HG03108 (cell line): ENCODE data around the gene ZBTB20.

Source experiments
- ATAC-seq: cut with Tn5 transposase; IDR thresholded peaks from one replicate; pipeline ENCODE4 v1.9.1; 2021; ENCODE audit warnings: moderate library complexity; ENCODE audit not compliant: unreplicated experiment

Gene ZBTB20

DNA sequence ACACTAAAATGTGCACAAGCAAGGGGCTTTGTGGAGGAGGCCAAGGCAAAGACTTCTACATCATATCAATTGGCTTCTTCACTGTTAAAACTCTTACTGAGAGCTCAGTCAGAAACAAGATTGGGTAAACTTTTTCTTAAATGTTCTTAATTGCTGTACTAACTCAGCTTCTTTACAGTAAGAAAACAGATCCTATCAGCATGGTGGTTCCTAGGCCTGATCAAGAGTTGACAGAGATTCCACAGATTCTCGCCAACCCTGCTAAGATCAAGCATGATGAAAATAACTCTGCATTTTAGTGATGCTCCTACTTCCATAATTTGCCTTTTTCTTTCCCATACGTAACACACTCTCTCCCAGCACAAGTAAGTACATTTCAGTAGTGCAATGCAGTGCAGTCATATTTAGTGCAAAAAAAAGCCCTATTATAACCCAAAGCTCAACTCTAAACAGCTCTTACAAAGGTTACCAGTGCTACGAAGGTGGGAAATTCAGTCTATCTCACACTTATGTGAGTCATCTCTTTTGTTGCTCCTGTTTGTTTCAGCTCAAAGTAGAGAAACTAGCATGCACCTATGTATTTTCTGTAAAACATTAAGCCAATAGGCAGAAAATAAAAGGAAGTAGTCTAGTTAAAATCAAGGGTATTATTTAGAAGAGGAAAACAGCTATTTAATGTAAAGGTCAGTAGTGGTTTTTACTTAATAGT is 823.4 kb downstream of the ZBTB20 start:
- ATAC-seq, result peak; percentile 73

DNA sequence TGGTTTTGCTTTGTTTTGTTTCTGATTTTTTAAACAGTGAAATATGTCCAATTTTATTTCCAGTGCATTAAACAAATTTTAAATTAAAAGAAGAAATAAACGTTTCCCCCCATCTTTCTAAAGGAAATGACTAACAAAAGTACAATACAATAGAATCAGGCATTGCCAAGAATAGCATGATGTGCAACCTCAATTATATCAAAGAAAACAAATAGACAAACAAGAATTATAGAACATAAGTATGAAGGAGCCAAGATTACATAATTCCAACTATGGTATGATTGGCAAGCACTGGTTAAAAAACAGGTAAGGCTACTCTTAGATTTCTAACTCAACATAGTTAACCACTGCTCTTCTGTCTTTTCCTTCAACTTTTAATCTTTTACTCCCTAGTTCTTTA is 826.8 kb downstream of the ZBTB20 start:
- ATAC-seq, result no peak

DNA sequence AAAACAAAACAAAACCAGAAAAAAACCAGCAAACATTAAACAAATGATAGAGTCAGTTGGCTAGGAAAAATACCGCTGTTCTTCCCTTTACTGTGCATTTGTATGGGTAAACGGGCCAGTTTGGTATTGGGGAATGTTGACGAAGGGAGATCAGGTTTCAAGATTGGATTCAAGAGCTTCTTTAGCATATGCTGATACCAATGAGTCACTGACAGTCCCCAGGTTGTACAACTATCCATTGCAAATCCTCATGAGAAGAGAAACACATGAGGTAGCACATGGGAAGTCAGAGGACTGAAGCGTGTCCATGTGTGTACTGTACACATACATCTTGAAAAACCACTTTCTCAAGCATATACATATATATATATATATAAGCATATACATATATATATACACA is 827.6 kb downstream of the ZBTB20 start:
- no peak for ATAC-seq

DNA sequence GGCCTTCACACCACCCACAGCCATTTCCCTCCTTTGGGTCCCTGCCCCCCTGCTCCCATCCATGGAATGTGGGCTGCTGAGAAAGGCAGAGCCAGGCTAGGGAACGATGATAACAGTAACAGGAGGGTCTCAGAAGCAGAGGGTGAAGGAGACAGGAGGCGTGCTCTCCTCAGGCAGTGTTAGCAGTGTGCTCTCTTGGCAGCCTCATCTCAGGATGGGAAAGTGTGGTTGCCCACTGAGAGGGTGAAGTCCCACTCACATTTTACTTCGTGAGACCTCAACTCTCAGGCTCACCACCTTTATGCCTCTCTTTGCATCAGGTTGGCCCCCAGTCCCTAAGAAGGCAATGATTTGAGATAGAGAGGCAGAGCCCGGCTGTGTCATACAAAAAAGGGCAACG is 828.8 kb downstream of the ZBTB20 start:
- no peak for ATAC-seq

DNA sequence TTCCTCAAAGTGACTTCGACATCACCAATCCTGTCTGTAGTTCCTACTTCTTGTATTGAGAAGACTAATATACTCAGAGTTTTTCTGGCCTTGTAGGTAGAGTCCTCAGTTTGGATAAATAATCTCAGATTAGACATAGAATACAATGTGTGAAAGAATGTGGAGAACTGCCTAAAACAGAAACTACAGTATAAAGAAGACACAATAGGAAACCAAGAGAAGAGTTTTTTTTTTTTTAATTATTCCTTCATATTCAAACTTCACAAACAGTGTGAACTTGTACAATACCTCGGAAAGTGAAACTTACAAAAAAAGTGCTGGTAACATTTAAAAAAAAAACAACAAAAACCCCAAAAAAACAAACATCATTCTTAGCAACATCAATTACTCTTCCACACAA is 832.8 kb downstream of the ZBTB20 start:
- ATAC-seq, result no peak

DNA sequence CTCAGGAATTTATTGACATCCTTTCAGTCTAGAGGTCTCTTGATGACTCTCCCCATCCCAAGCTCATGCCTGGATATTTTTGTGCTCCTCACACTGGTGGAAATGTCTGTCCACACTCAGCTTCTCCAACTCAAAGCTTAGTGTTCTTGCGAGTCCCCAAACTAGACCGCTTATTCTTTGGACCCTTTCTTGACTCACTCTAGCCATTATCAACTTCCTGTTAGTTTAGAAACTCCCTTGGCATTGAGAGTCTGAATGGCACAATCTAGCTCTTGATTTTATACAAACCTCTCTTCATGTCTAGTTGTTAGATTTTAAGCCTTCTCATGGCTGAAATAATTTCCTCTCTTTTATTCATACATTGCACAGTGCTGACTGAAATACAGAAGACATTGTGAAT is 833.7 kb downstream of the ZBTB20 start:
- no peak for ATAC-seq

DNA sequence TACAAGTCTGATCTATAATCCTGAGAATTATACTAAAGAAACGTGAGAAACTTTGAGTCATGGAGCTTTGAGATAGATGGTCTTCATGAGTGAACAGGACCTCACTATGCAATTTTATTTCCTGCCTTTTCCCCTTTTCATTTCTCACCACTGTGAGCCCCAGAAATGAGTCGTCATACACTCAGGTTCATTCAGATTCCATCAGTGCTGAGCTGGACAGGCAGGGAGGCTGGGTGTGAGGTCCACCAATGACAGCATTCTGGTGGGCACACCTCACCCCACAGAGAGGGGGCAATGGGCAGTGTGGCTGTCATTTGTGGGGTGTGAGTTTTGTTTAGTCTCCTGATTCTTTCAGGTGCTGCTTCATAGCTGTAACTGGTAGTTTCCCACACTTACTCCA is 836.4 kb downstream of the ZBTB20 start:
- ATAC-seq, result no peak

DNA sequence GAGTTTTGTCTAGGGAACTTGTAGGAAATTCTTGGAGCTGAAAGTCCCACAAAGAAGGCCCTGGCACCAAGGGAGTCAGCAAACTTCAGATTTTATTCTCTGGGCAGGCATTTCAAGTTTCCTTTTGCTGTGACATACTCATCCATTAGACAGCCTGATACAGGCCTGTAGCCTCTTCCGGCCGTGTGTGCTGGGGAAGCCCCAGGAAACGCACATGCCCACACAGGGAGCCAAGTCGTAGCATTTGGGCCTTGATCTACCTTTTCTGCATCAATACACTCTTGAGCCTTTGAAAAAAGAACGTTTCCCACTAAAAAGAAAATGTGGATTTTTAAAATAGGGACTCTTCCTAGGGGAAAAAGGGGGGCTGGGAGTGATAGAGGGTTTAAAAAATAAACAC is 838.3 kb downstream of the ZBTB20 start:
- peak; percentile 87 for ATAC-seq

DNA sequence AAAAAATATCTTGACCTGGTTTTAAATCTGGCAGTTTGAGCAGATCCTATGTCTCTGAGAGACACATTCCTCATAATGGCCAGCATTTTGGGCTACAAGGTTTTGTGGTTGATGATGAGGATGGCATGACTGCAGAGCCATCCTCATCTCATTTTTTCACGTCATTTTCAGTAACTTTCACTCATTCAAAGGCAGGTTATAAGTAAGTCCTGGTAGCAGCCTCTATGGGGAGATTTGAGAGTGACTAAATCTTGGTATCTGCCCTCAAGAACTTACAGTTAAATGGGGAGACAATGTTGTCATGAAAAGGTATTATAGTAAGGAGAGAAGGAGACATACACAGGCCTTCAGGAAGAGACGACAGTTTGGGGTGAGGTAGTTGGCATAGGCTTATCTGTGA is 838.7 kb downstream of the ZBTB20 start:
- peak; percentile 12 for ATAC-seq

DNA sequence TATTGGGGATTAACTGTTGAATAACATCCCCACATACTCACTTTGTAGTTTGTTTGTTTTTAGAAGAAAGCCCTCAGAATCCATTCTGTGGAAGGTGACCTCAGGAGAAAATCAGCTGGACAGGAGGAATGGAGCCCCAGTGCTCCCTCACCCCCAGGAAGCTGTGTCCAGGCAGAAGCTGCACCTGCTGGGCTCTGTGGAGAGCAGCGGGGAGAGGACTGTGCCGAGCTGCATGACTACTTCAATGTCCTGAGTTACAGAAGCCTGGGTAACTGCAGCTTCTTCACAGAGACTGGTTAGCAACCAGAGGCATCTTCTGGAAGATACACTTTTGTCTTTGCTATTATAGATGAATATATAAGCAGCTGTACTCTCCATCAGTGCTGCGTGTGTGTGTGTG is 839.3 kb downstream of the ZBTB20 start:
- no peak for ATAC-seq

DNA sequence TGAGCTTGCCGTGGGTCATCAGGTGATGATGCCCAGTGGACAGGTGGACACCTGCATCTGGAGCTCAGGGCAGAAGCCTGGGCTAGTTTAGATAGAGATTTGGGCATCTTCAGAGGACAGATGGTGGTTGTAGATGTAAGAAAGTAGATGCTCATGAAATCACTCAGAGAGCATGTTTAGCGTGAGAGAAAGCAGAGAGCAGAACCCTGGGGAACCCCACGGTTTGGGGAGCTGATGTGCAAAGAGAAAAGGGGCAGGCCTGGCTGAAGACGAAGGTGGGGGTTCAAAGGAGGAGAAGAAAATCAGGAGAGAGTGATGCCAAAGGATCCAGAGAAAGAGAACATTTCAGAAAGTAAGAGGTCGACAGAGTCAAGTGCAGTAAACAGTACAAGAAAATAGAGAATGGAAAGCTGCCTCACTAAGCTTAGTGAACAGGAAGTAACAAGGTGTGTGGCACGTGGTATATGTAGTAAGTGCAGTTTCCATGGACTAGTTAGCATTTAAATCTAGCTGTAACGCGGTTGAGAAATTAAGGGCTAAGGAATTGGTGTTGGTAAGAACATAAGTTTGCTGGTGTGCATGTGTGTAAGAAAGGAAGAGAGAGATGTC is 839.8 kb downstream of the ZBTB20 start:
- no peak for ATAC-seq

DNA sequence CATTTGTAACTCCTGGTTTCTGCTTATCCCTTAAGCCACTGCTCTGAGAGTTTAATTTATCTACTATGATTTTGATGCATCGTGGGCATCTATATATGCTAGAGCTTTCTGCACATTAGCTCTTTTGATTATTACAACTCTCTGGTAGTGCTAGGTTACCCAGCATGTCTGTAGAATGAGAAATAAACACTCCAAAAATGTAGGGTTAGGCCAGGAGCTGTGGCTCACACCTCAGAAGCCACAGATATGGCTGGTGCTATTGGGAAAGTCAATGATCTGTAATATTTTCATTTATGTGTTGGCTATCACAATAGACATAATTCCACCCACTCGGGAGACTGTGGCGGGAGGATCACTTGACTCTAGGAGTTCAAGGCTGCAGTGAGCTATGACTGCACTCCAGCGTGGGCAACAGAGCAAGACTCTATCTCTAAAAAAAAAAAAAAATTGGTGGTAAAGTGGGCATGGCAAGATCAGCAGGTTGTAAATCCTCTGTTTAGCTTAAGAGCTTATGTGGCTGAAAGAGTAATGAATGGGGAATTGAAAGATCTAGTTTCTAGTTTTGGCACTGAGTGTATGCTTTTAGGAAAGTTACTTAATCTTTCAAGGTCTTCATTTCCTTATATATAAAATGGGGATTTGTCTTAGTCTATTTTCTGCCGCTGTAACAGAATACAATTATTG is 847.0 kb downstream of the ZBTB20 start:
- ATAC-seq, result peak; percentile 47

DNA sequence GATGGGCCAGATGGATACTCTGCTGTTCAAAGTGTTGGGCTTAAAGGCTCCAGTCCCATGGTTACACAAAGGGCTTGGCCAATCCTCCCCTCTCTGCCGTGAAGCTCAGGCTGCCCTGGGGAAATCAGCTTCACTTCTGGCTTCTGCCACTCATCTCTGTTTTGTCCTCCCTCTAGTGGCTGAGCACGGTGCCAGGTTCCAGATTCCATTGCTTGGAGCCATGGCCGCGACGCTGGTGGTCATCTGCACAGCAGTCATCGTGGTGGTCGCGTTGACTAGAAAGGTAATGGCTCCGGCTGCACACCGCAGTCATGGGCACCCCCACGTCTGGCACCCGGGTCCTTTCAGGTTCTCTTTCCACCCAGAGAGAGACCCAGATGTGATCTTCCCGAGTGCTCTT is 847.7 kb downstream of the ZBTB20 start:
- ATAC-seq, result no peak

DNA sequence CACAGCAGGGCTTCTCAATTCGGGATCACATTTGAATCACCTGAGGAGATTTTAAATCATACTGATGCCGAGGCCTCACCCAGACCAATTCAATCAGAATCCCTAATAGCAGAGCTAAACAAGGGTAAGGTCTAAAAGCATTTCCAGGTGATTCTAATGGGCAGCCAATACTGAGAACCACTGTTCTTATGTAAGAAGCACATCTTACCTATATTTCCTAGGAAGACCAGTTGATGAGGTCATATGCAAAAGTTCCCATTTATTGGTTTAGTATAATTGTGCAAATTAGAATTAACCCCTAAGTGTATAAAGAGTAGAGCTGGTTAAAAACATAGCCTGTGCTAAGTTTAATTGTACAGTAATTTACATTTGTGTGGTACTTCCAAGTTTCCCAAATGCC is 851.1 kb downstream of the ZBTB20 start:
- ATAC-seq, result no peak

DNA sequence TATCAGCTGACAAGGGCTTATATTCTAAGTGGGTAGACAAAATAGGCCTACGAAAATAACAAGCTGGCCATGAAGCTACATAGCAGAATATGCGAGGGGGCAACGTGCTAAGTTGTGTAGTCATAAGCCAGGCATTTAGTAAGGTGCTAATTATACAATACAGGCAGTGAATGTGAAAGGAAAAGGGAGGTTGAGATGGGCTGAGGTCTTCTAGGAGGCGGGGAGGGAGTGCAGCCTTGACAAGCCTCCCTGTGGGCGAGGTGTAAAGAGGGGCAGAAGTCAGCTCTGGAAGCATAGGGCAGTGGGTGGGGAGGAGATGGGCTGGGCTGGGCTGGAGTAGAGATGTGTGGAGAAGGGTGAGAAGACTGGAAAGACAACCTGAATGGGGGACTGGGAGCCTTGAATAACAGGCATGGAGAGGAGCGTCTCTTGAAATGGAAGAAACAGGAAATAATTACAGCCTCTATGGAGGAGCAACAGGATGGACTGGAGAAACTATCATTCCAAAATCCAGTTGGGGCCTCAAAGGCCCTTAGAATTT is 852.1 kb downstream of the ZBTB20 start:
- ATAC-seq, result no peak

DNA sequence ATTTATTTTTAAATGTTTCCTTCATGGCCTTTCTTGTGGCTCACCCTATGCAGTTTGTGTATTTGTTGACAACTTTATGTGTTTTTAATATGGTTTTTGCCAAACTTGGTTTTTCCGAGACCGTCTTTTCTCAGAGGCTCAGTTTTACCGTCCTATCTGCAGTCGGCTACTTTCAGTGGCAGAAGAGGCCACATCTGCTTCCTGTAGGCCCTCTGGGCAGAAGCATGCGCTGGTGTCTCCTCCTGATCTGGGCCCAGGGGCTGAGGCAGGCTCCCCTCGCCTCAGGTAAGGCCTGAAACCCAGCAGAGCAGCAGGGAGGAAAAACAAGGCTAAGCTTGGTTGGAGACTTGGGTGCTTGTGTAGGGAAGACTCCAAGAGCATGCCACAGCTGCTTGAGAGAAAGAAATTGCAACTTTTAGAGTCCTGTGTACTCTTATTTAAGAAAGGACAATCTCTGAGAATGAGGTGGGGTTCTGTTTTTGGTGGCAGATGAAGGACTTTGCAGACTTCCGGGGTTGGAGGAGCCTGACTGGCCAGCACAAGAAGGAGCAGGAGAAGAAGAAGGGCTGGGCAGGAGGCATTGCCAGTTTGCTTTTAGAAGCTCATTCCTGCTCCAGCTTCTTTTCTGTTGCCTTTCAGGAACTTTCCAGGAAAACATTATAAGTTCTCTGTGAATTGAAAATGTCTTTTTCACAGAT is 853.1 kb downstream of the ZBTB20 start, which contains the start of gene TIGIT:
Gene TIGIT (plus strand): TSS at position 191 of the 698 bp plus-strand sequence. CDS start 34 bp downstream, at position 225.
- no peak for ATAC-seq

DNA sequence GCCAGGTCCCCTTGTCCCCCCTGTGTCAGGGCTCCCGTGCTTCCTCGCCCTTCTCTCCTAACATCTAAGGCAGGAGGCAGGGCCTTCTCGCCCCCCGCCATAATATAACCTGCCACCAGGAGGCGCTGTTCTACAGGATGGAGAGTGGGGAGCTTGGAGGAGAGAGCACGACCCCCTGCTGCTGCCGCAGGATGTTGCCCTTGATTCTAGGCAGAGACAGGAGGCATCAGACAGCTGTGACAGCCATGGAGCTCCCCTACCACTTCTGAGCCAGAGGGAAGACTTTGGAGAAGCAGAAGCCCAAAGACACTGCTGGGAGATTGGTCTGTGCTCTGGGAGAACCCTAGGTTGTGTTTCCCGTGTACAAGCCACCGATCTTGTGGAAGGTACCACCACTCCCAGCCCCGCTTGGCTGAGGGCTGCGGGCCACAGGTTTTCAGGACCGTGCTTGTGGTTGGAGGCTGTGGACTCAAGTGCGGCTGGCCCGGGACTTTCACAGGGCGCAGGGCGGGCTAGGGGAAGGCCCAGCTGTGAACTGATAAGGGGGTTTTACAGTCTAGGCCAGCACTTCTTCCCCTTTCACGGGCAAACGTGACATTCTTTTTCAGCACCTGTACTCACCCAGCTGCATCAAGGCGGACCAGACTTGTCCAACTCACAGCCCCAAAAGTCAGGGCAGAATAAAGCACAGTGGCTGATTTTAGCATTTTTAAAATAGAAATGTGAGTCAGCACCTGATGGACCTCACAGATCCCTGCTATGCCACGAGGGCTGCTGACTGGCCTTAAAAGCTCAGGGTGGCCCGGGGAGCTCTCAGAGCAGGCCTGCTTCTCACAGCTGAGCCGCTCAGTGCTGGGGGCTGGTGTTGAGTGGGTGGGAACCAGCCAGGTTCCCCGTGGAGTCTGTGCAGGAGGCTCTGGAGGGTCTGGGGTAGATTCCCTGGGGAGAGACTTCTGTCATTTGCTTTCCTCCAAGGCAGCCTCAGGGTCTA is 855.9 kb downstream of the ZBTB20 start:
- peak; percentile 88 for ATAC-seq

DNA sequence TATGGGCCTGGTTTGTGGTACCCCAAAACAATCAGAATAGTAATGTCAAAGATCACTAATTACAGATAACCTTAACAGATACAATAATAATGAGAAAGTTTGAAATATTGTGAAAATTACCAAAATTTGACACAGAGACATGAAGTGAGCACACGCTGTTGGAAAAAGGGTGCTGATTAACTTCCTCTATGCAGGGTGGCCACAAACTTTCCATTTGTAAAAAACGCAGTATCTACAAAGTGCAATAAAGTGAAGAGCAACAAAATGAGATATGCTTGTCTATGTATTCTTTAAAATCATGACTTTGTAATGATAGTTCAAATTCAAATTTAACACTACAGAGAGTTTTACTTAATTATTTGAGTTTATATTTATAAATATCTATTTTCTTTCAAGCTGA is 860.8 kb downstream of the ZBTB20 start:
- no peak for ATAC-seq

DNA sequence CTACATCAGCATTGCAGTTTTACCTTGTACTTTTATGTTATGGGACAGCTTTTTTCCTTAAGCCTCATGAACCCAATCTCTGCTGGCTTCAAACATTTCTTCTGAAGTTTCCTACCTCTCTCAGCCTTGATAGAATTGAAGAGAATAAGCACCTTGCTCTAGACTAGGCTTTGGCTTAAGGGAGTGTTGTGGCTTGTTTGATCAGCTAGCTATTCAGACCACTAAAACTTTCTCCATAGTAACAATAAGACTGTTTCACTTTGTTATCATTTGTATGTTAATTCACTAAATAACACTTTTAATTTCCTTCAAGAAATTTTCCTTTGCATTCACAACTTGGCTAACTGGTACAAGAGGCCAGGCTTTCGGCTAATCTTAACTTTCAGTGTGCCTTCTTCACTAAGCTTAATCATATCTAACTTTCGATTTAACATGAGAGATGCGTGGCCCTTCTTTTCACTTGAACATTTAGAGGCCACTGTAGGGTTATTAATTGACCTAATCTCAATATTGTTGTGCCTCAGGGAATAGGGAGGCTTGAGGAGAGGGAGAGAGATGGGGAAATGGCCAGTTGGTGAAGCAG is 861.3 kb downstream of the ZBTB20 start:
- ATAC-seq, result no peak

DNA sequence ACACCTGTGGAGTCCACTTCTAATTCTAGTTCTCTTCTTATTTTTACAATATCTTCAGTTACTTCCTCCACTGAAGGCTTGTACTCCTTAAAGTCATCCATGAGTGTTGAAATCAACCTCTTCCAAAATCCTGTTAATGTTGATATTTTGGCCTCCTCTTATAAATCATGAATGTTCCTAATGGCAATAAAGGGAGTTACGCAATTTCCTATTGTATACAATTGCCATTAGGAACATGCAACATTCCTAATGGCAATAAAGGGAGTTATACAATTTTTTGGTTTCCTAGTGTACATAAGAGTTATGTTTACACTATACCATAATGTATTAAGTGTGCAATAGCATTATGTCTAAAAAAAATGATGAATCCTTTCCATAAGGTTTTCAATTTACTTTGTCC is 862.4 kb downstream of the ZBTB20 start:
- ATAC-seq, result no peak
